Pancreas (tissue), 10 donors: Measurements from ENCODE around the gene THYN1. TPM values are rescaled to one million over a fixed set of nuclear protein-coding genes. Genes with fewer than 3 reads are reported as not detected.

ENCODE experiments used
- ATAC-seq, 4 donors: fragments of 200-7000 bp; cut with Tn5 transposase; one replicate each; pipeline versions ENCODE4 v1.8.0 to v1.9.1; 2020; ENCODE audit warnings: mild to moderate bottlenecking in 4 of 4, moderate library complexity in 4 of 4
- DNase-seq, 6 donors: peaks; one replicate each; pipeline ENCODE4 v3.0.0-alpha.2; 2020
- FAIRE-seq: peaks from 2 replicates; lab custom pipeline; 2012; peaks lifted over from hg19 to GRCh38; lab: Jason Lieb, UNC
- H3K27ac ChIP-seq, 4 donors: fragments of 200-600 bp; sonication (generic); 1 replicate in 3 of 4; 2 replicates in 1 of 4; pipeline versions ENCODE4 v1.5.0 to v1.8.0; 2020
- H3K27me3 ChIP-seq, 4 donors: fragments of 200-600 bp; one replicate each; pipeline ENCODE4 v1.8.0; 2021
- H3K36me3 ChIP-seq, 3 donors: fragments of 200-600 bp; sonication (generic) in 1 of 3; one replicate each; pipeline versions ENCODE4 v1.5.0 to v1.8.0; 2020 to 2021
- H3K4me1 ChIP-seq, 3 donors: fragments of 200-600 bp; one replicate each; pipeline ENCODE4 v1.8.0; 2021
- H3K4me3 ChIP-seq, 4 donors: fragments of 200-600 bp; sonication (generic) in 2 of 4; one replicate each; pipeline versions ENCODE4 v1.5.0 to v1.8.0; 2020 to 2021
- H3K9me3 ChIP-seq, 4 donors: fragments of 200-600 bp; one replicate each; pipeline ENCODE4 v1.8.0; 2021
- CTCF ChIP-seq, 4 donors: fragments of 200-600 bp; sonication (generic) in 3 of 4; IDR thresholded peaks; one replicate each; pipeline versions ENCODE4 v1.5.0 to v1.8.0; 2021; ENCODE audit warnings: antibody characterized with exemption in 4 of 4
- WGBS, 2 donors: extraction: QIAGEN DNeasy Blood & Tissue Kit; methylation state at CpG; one replicate each; pipeline ENCODE4 v1.1.7; 2013; 5-methylcytosine and 5-hydroxymethylcytosine counted together
- intact Hi-C, 3 donors: fragments of 100-400 bp; cut with DNase I; formaldehyde crosslinking; loops; one replicate each; pipeline versions ENCODE4 v1.11.1 to v1.14.2; 2022
- polyA plus RNA-seq, 2 donors: library from polyadenylated mRNA; stranded (reverse); fragments of 200-250 nt; gene quantifications; one replicate each; pipeline ENCODE4 v1.2.3, GENCODE V29; 2013
- total RNA-seq, 6 donors: library from RNA; stranded (reverse); fragmentation: NEBNext Ultra II Directional in 4 of 6; extraction: Animal tissue kit (Norgen Biotek cat#: 25700) in 4 of 6; gene quantifications; one replicate each; pipeline versions ENCODE4 v1.2.1 to v1.2.4, GENCODE V29; 2021 to 2023
- donor health status: healthy with polysubstance abuse.
- donor health status: DM: no; HTN: no; CAD: no; lungs with moderate emphysema.
- donor health status: DM: no; HTN: no; CAD: no.
- donor health status: control.
- donor health status: control.
- donor health status: Bipolar disorder and iron deficiency.
- donor health status: DM: yes; HTN: yes; CAD: no.
- donor health status: DM: no; HTN: no; CAD: no.
- donor health status: DM: no; HTN: no; CAD: no.
- donor health status: DM: yes; HTN: yes; CAD: no.

Gene THYN1
- total and polyA plus RNA-seq, 8 donors, result 10.3 to 50.0 (median 17.5) TPM

DNA sequence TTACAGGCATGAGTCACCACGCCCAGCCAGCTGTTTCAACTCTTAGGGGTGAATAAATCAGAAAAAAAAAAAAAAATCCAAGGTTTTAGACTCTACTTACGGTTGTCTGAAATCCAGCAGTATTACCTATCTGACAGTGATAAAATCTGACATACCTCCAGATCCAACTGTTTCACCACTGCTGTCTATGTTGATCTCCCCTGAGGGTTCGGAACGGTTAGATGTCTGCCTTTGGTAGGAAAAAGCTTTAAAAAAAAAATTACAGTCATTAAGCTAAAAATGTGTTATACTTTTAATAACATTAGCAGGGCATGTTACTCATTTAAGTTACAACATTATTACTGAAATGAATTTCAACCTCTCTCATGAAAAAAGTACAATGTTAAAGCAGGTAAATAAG, 50.5 kb downstream of the THYN1 start:
- Histone ChIP-seq H3K9me3 (no peaks in the 10 kb centered on the region), H3K4me3 (no peak overlapping the region), H3K36me3 (peaks cover 0 to 11% (median 0%) of the 10 kb centered on the region in 3 donors), H3K27me3 (no peaks in the 10 kb centered on the region), H3K27ac (no peak overlapping the region), H3K4me1 (no peaks in the 10 kb centered on the region)
- no peak for FAIRE-seq
- DNase-seq, result no peak
- intact Hi-C loops, result no loop called here
- TF ChIP-seq CTCF (IDR thresholded peaks at IDR 0.05), result no peak
- WGBS, 2 donors, result 93 to 94% methylated on average over 4 of the region's 4 CpGs
- no peak for ATAC-seq

DNA sequence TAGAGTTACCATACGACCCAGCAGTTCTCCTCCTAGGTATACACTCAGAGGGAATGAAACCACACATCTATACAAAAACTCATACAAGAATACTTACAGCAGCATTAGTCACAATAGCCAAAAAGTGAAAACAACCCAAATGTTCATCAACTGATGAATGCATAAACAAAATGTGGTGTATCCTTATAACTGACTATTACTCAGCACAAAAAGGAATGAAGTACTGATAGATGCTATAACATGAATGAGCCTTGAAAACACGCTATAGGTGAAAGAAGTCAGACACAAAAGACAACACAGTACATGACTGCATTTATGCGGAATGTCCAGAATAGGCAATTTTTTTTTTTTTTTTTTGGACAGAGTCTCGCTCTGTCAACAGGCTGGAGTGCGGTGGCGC, 52.5 kb downstream of the THYN1 start:
- Histone ChIP-seq H3K4me3 (no peak overlapping the region), H3K4me1 (no peaks in the 10 kb centered on the region), H3K27ac (no peak overlapping the region), H3K36me3 (peaks cover 0 to 11% (median 0%) of the 10 kb centered on the region in 3 donors), H3K27me3 (no peaks in the 10 kb centered on the region), H3K9me3 (no peaks in the 10 kb centered on the region)
- FAIRE-seq, result no peak
- WGBS, 2 donors, result 97 to 98% methylated on average over 6 of the region's 6 CpGs
- ATAC-seq, result no peak
- intact Hi-C loops, result no loop called here
- no peak for TF ChIP-seq CTCF (IDR thresholded peaks at IDR 0.05)
- no peak for DNase-seq

DNA sequence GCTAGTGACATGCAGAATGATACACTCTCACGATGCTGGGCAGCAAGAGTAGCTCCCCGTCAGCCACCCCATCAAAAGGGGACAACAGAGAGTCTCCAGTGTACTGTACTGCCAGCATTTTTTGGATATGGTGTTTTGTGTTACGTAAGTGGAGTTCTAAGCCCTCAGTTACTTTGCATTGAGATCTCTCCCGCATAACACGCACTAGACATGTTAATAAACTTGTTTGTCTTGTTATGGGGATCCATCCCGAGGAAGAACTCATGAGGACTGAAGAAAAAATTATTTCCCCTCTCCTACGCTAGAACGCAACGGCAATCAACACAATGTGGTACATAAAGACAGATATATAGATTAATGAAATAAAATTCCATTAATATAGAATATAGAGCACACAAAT, 53.6 kb downstream of the THYN1 start:
- H3K27me3 ChIP-seq, result no peaks in the 10 kb centered on the region
- H3K27ac ChIP-seq, result no peak overlapping the region
- no peak for FAIRE-seq
- H3K4me1 ChIP-seq, result no peaks in the 10 kb centered on the region
- DNase-seq, result no peak
- no peak for ATAC-seq
- H3K9me3 ChIP-seq, result no peaks in the 10 kb centered on the region
- intact Hi-C loops, result no loop called here
- no peak overlapping the region for H3K4me3 ChIP-seq
- 95 to 98% methylated on average over 9 of the region's 9 CpGs for WGBS, 2 donors
- peaks cover 0 to 11% (median 0%) of the 10 kb centered on the region in 3 donors for H3K36me3 ChIP-seq
- no peak for TF ChIP-seq CTCF (IDR thresholded peaks at IDR 0.05)

Other genes with a start within 250 kb of the THYN1 start
- gene JAM3, start 184.3 kb downstream of the THYN1 start, total RNA-seq, result 1 to 10 TPM; 1.7 to 9.6 (median 4.2) TPM
- gene JAM3, start 184.3 kb downstream of the THYN1 start, polyA plus RNA-seq, result 10 to 100 TPM in 1 of 2 donors, 1 to 10 TPM in 1; 3.0 to 11.0 TPM
- gene NCAPD3, start 29.4 kb downstream of the THYN1 start, total RNA-seq, result 1 to 10 TPM; 5.0 to 9.5 (median 6.9) TPM
- 1 to 10 TPM; 4.5 to 5.2 TPM for gene NCAPD3, start 29.4 kb downstream of the THYN1 start, polyA plus RNA-seq
- 10 to 100 TPM; 21.6 to 30.1 (median 26.5) TPM for gene VPS26B, start 28.7 kb downstream of the THYN1 start, total RNA-seq
- 10 to 100 TPM; 18.1 to 30.3 TPM for gene VPS26B, start 28.7 kb downstream of the THYN1 start, polyA plus RNA-seq
- 10 to 100 TPM; 15.9 to 22.2 (median 16.4) TPM for gene ACAD8, start 216 bp upstream of the THYN1 start, total RNA-seq
- gene ACAD8, start 216 bp upstream of the THYN1 start, polyA plus RNA-seq, result 10 to 100 TPM; 32.7 to 38.5 TPM
- under 1 TPM in 2 of 6 donors, not detected in 4; 0.12 to 0.13 TPM for gene GLB1L3, start 23.0 kb upstream of the THYN1 start, total RNA-seq
- under 1 TPM; 0.15 to 0.38 TPM for gene GLB1L3, start 23.0 kb upstream of the THYN1 start, polyA plus RNA-seq
- gene GLB1L2, start 78.6 kb upstream of the THYN1 start, total RNA-seq, result 1 to 10 TPM; 4.2 to 8.5 (median 6.4) TPM
- 10 to 100 TPM in 1 of 2 donors, 1 to 10 TPM in 1; 6.9 to 10.1 TPM for gene GLB1L2, start 78.6 kb upstream of the THYN1 start, polyA plus RNA-seq
- under 1 TPM; 0.08 to 0.34 (median 0.14) TPM for gene B3GAT1, start 158.9 kb upstream of the THYN1 start, total RNA-seq
- gene B3GAT1, start 158.9 kb upstream of the THYN1 start, polyA plus RNA-seq, result 1 to 10 TPM in 1 of 2 donors, under 1 TPM in 1; 0.49 to 1.3 TPM